NCI-H2227 (cell line): ENCODE measurements around the gene IL20RA.
"Not testable (repeated sequence)": the region's sequence is repeated elsewhere in the genome, so short reads cannot be mapped to it uniquely, and the experiment has no call there.

Source experiments
- DNase-seq: peaks from one replicate; lab custom pipeline; 2025; ENCODE audit not compliant: unreplicated experiment; lab: John Stamatoyannopoulos, UW

Gene IL20RA

GRCh38 chr6:136973781-136974180 is 71.0 kb downstream of the IL20RA start:
- not testable (repeated sequence) for DNase-seq

- DNase-seq, result no peak
Measured at GRCh38 chr6:136971609-136972008, 73.2 kb downstream of the IL20RA start.

- DNase-seq, result no peak
Measured at GRCh38 chr6:136969930-136970329, 74.8 kb downstream of the IL20RA start.

- DNase-seq, result no peak
Measured at GRCh38 chr6:136969433-136969832, 75.3 kb downstream of the IL20RA start.

GRCh38 chr6:136968837-136969236 is 75.9 kb downstream of the IL20RA start:
- no peak for DNase-seq

GRCh38 chr6:136967876-136968752 is 76.7 kb downstream of the IL20RA start:
- DNase-seq, result peak; percentile 63

GRCh38 chr6:136964398-136964797 is 80.4 kb downstream of the IL20RA start:
- DNase-seq, result no peak

- no peak for DNase-seq
Measured at GRCh38 chr6:136963259-136963658, 81.5 kb downstream of the IL20RA start.

GRCh38 chr6:136962661-136963060 is 82.1 kb downstream of the IL20RA start:
- DNase-seq, result no peak

- DNase-seq, result no peak
Measured at GRCh38 chr6:136961848-136962247, 82.9 kb downstream of the IL20RA start.

- no peak for DNase-seq
Measured at GRCh38 chr6:136960781-136961180, 84.0 kb downstream of the IL20RA start.

GRCh38 chr6:136959935-136960334 is 84.8 kb downstream of the IL20RA start:
- DNase-seq, result not testable (repeated sequence)

GRCh38 chr6:136959471-136959891 is 85.3 kb downstream of the IL20RA start:
- DNase-seq, result no peak

GRCh38 chr6:136958168-136958567 is 86.6 kb downstream of the IL20RA start:
- no peak for DNase-seq

- DNase-seq, result no peak
Measured at GRCh38 chr6:136956590-136957544, 87.9 kb downstream of the IL20RA start.

- DNase-seq, result no peak
Measured at GRCh38 chr6:136955123-136955522, 89.6 kb downstream of the IL20RA start.

GRCh38 chr6:136952714-136953260 is 92.0 kb downstream of the IL20RA start:
- peak; percentile 69 for DNase-seq

- no peak for DNase-seq
Measured at GRCh38 chr6:136950436-136951126, 94.2 kb downstream of the IL20RA start.
